ENCODE measurements around the gene RAPGEF5.

The RAPGEF5 gene

DNA sequence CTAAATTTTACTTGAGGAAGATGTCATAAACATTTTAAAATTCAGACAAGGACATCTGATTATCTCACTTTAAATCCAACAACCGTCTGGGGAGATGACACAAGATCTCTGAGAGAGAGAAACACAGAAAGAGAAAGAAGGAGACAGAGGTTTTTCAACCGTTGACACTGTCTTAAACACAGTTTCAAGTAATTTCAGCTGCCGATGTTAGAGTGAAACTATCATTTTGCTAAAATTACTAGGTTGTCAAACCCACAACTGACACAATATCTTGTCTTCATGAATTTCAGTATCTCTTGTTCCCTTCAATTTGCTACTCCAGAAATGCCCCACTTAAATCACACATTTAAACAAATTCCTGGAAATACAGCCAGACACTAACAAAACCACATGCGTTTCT is 174.8 kb downstream of the RAPGEF5 start:
- DNase-seq = peak; percentile 64

DNA sequence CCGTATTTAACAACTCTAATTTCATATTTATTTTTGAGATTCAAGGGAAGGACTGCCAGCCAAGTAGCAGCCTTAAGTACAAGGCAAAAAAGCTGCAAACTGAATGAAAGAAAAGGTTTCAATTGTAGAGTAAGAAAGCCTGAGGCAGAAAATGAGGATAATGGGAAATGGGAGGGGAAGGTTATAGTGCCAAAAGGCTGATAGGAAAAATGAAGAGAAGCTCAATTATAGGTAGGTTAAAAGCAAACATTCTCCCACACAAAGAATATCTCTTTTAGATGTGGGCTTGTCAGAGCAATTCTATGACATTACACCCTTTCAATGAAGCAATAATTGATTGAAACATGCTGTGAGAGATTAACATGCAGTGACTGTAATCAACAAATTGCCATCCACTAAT is 175.3 kb downstream of the RAPGEF5 start:
- DNase-seq = no peak

DNA sequence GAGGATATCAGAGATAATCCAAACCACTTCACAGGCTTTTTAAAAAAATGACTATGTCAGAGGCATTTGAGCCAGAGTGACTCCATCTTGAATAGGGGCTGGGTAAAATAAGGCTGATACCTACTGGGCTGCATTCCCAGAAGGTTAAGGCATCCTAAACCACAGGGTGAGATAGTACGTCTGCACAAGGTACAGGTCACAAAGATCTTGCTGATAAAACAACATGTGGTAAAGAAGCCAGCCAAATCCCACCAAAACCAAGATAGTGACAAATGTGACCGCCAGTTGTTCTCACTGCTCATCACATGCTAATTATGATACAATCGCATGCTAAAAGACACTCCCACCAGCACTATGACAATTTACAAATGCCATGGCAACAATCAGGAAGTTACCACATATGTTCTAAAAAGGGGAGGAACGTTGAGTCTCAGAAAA is 177.5 kb downstream of the RAPGEF5 start:
- DNase-seq = peak; percentile 27

DNA sequence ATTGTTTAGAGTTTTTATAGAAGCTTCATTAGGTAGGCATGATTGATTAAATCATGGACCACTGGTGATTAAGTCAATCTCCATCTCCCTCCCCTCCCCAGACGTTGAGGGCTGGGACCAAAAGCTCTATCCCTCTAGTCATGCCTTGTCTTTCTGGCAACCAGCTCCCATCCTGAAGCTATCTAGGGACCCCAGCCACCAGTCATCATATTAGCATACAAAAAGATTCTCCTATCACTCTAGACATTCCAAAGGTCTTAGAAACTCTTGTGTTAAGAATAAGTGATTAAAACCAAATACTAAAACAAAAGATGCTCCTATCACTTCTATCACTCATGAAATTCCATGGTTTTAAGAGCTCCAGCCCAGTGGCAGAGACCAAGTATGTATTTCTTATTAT is 178.2 kb downstream of the RAPGEF5 start:
- DNase-seq = no peak

DNA sequence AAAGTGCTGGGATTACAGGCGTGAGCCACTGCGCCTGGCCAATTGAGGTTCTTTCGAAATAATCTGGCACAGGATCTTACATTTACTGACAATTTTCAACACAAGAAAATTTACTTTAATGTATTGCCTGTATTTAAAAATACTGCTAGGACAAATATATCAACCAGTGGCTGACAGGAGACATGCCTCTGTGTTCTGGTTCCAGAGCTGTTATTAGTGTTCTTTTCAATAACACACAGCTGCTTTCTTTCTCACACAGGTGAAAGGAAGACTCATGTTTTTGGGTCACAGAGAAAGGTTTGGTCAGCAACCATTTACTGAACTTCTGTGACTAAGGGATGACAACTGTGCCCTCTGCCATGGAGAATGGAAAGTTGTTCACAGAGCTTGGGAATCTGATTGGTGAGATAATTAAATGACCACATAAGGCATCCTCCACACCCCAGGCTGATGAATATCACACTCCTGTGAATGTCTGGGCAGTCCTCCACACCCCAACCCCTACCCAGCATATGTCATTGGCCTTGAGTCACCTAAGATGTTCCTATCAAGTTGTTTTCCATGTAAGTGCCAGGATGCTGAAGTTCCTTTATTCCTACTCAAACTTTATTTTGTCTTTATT is 180.1 kb downstream of the RAPGEF5 start:
- no peak for DNase-seq

DNA sequence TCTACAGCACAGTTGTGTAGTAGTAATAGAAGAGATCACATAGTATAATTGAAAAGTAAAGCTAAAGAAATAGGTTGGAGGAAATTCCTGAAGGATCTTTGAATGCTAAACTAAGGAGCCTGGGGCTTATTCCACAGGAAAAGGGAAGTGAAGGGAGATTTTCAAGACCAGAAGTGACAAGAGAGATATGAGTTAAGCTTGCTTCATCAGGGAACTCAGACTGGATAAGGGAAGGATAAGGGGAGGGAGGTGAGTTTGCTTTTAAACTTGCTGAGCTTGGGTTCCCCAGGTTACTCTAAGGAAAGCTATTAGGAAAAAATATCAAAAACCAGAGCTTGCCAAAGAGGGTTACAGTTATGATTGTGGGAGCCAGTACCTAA is 182.4 kb downstream of the RAPGEF5 start:
- DNase-seq = no peak

DNA sequence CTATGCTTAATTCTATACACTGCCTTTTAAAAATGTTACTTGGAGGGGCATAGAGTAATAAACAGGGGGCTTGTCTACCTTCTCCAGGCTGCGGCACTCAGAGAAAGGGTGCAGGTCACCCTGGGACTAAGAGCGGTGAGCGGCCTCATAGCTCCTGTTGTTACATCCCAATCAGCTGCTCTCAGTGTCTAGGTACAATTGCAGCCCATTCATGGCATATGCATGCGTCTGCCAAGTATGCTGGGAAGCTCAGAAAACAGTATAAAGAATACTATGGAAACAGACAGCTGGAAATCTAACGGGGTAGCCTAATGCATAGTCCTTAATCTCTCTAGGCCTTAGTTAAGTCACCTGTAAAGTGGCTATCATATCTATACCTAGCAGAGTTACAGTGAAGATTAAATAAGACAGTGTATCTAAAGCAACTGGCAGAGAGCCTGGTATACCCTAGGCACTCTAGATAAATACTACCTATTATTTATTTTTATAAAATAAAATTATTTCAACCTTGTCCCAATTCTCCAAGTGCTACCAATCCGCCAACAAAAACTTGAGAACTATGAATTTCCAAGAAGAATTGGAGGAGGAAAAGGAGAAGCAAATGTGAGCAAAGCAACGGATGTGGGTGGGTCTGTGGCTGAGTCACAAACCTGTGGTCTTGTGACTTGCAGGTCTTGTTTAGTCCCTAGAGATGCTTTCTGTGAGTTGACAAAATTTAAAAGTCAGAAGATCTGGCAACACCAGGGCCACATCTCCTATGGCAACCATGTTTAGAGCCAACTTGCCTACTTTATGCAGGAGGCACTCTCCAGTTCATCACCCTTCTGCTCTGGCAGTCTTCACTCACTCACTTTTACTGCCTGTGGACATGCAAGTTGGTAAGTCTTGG is 183.0 kb downstream of the RAPGEF5 start:
- DNase-seq = peak; percentile 76

DNA sequence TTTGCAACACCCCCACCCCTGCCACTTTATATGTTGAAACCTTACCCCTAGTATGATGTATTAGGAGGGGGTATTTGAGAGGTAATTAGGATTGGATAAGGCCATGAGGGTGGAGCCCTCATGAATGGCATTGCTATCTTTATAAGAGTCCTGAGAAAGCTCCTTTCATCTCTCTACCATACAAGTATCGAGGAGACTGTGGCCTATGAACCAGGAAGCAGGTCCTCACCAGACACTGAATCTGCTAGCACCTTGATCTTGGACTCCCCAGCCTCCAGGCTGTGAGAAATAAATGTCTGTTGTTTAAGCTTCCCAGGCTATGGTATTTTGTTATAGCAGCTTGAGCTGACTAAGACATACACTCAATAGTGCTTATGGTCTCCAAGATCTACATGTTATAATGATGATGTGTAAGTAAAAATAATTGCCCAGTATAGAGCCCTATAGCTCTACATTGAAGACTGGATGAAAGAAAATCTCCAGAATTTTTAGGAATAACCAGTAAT is 188.8 kb downstream of the RAPGEF5 start:
- no peak for DNase-seq

DNA sequence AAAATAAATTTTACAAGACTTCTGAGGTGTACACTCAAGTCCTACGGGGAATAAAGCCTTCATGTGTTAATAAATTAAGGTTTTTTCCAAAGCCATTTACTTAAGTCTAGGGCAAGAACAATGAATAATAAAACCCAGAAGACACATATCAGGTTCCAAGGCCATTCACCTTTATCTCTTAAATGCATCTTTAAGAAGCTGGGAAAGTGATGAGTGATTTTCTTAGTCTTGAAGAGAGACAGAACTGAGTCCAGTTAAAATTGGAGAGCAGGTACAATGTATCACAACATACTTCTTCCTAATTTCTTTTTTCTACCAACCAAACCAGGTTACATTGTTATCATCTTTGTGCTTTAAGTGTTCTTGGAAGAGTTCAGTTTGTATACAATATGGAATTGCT is 189.5 kb downstream of the RAPGEF5 start:
- no peak for DNase-seq

DNA sequence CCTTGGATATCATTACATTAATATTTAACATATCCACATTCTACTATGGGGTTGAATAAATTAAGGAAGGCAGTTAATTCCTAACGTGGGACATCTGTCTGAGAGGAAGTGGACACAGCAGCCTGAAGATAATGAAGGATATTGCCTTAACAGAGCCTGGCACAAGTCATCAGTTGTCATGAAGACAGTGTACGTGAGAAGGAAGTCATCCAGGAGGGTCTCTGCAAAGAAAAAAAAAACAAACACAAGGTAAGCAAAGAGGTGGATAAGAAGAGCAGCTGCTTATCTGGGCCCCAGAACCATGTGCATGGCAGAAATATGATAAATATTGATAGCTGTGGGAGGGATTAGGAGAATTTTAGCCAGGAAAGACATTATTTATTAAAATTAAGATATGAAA is 190.0 kb downstream of the RAPGEF5 start:
- DNase-seq = no peak

DNA sequence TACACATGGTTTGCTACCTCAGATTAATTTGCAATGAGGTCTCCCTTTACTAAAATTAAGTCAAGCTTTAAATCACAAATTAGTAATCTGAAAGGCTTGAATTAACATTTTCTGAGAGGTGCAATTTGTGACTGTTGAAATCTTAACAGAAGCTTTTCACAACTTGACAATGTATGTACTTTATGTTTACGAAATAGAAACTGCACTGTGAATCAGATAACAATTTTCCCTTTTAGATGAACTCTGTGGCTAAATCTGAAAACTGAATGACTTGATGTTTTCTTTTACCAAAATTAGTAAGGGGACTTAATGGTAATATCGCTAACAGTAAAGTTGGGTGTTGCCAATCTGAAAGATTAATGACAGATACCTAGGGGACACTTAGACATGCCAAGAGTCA is 197.6 kb downstream of the RAPGEF5 start:
- DNase-seq = peak; percentile 19

DNA sequence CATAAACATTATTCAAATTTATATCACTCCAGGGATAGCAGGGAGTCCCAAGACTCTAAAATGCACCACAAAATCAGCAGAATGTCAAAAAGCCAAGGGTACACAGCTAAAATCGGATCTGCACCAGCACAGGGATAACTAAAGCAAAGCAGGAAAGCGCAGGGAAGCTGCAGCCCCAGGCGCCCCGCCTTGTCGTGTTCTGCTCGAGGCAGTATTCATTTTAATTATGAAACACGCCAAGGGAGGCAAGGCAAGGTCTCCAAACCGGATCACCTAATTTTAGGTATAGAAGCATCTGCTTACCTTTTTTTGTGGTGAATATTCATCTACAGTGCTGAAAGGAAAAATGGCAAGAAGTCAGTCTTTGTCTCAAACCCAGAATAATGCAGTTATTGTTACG is 199.4 kb downstream of the RAPGEF5 start:
- no peak for DNase-seq

DNA sequence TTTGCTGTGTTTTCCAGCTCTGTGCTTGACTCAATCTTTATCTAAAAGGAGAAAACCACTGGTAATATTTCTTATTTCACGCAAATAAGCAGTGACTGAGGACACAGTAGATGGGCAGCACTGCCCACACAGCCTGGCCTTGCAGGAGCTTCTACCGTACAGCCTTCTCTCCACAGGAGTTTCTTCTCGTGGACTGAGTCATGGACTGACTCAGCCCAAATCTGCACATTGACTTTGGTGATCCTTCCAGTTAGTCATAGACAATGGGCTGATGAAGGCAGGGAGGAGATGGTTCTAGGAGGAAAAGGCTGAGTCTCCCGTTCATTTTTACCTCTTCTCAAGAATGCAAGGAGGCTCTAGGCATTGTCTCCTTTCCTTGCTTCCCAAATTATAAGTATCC is 200.7 kb downstream of the RAPGEF5 start:
- DNase-seq = peak; percentile 11

DNA sequence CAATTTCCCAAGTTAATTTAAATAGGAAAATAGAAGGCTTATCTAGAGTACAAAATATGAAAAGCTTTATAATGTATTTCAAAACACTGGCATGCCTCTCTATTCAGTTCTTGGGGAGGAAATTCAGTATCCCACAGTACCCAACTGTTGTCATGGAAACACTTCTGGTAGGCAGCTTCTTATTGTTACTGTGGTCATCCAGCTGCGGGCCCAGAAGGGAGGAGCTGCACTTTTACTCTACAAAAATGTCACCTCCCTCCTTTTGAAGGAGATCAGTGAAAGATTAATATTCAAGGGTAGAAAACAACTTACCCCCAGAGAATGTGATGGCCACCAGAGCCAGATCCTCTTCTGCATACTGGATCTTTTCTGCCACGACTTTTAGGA is 202.8 kb downstream of the RAPGEF5 start:
- DNase-seq = peak; percentile 8

DNA sequence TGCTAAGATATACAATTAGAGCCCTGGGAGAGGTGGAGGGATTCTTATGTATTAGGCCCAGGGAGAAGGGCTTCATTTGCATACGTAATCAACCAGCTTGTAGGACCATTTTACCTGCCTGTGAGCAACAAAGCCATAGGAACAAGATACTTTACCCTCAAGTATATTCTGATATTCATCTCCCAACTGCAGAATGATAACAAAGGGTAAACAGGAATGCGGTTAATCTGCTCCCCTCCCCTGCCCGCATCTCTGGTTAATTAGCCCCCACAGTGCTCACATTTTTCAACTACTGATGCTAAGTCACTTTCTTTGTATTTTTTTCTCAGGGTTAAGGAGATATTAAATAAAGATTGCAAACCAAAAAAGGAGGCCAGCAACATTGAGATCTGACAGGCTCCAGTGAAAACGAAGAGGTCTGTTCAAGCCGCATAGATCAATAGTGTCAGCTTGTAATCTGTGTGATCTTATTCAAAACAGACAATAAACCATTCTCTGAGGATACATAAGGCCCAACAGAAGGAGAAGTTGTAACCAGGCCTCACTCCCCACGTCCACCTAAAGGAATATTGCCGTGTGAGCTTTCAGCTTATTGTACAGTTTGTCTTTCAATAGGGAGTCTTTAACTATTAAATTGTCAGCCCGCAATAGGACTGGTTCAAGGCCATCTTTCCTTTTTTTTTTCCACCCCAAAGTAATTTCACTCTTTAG is 203.4 kb downstream of the RAPGEF5 start:
- DNase-seq = no peak

DNA sequence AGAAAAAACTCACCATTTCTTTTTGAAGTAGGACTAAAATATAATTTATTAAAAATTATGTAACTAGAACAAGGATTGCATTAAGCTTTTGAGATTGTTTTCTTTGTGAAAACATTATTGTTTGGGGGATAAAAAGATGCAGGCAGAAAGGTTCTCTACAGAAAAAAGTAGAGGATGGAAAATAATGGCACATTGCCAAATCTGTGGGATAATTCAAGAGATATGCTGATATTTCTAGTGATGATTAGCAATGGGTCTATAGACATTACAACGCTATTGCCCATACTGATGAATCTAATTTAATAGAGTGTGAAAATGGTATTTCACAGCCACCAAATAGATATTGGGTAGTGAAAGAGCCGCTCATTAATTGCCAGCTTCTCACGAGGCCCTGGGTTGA is 204.3 kb downstream of the RAPGEF5 start:
- DNase-seq = no peak

DNA sequence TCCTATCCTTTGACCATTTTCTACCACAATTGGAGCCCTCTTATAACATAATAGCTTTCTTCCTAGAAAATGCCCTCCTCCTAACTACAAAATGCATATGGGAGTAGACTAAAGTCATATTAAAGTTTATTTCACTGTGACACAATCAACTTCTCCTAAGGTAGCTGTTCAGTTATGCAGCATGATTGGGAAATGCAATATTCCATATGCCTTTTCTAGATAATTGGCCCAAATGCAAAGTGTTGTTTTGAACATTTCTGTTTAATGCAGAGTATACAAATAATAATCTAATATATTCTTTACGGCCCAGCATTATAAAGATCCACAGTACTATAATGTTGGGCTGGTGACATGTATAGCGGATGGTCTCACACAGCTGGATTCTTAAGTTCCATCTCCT is 205.1 kb downstream of the RAPGEF5 start:
- DNase-seq = no peak

DNA sequence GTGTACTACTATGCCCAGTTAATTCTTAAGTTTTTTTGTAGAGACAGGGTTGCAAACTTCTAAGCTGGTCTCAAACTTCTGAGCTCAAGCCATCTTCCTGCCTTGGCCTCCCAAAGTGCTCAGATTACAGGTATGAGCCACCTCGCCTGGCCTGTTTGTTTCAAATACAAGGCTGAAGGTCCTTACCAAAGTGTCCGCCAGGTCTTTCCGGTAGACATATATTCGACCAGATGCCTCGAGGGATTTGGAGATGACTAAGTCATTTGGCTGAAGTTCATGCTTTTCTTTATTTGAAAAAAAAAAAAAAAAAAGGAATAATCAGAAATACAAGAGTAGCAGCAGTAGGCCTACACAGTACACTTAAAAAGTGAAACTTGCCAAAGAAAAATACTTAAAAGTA is 206.7 kb downstream of the RAPGEF5 start:
- no peak for DNase-seq

DNA sequence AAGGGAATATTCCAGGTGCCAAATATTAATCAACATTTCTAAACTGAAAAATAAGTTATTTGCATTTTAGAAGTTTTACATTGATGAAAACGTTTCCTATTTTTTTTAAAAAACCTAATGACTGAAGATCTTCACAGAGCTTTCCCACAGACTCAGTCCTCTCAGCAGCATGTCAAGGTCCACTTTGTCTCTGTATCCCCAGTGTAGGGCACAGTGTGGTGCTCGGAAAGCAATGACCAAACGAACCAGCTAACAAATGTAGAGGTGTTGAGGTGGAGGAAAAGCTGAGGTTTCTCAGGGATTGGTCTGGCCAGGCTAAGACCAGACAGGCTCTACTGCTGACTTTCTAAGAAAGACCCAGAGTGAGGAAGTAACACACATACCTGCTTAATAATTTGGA is 209.1 kb downstream of the RAPGEF5 start:
- no peak for DNase-seq

DNA sequence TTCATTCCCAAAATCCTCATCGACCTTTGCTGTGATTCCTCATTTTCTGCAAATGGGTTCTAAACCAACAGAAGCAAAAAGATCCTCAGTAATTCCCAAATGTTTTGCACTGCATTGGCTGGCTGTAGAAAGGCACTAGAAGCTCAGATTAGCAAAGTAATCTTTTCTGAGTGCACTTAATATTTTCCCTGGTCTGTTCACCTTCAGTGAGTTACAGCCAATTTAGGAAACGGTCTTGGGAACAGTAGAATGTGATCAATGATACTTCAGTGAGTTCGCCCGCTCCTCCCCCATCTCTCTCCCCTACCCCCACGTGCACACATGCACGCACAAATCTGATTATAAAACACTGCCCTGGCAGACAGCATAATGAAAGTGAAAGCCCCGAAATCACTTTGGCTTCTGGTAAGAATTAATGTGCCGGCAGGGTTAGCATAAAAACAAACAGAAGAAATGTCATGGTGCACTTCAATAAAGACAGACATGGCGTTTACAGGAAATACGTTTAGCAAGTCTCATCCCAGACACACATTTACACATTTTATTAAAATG is 209.9 kb downstream of the RAPGEF5 start:
- DNase-seq = no peak

DNA sequence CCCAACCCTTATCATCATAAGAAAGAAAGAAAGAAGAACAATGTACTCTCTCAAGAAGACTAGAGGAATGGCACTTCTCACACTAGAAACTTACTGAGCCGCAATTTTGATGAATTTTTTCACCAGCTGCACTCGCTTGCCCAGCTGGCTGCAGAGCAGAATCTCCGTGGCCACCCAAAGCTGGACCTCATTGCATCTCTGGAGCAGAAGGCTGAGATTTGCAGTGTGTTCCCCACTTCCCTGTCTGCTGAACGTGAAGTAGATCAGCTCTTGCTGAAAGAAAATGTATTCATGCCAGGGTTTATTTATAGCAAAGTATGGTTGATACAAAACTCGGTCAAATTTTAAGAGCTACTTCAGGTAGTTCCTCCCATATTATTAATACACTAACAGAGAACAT is 212.0 kb downstream of the RAPGEF5 start:
- DNase-seq = no peak

DNA sequence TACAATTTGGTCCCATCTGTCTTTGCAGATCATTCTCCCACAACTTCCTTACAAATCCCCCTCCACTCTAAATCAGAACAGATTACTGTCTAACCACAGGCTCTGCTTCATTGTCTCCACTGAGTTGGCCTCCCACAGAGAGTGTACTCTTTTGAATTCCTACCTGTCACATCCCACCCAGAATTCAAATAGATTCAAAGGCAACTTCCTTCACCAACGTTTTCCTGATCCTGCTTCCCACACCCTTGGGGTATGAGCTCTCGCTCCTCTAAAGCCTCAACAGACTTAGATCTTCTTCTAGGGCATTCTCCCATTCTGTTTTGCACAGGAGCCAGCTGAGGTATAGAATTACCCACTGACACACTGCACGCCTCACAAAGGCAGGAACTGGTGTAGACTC is 213.5 kb downstream of the RAPGEF5 start:
- DNase-seq = no peak

DNA sequence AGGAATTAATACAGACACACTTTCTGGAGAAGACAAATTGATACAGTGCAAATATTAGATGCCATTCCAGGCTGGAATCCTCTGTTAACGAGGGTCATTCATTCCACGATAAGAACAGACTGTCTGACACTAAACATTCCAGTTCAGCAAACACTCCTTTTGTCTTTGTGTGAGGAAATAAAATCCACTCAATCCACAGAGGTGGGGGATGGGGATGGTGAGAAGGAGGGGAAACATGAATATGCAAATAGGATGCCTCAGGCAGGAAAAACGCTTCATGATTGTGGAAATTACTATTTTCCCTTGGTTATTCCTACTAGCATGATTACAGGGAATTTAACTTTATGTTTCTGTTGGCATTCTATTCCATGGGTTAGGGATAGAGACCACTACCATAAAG is 214.4 kb downstream of the RAPGEF5 start:
- DNase-seq = no peak

DNA sequence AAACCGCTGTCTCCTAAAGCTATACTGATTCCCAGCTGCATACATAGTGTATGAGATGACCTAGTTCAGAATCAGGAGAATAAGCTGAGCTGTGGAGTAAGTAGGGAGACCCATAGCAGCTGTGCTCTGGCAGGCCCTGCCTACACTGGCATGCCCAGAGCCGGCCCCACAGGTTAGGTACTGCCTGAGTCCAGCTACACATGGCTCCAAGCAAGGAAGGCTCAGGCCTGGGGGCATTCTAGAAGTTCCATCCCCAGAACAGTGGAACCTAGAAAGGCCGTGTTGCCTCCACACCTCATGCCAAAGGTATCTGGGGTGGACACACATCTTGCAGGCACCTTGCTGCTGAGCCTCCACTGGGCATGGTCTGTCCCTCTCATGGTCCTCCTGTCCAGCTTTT is 215.6 kb downstream of the RAPGEF5 start:
- DNase-seq = no peak

Data from activated CD4-positive, alpha-beta T cell treated with anti-CD3 and anti-CD28 coated beads, Interleukin-10, Interleukin-2, amounts not matched to agents 100 ng/mL and 50 ng/mL, durations not matched to agents 16 hours and 8 hours (primary cell).